Measurements from ENCODE around the gene PDLIM4. TPM values are rescaled to one million over a fixed set of nuclear protein-coding genes. Genes with fewer than 3 reads are reported as not detected.

Gene PDLIM4
- total RNA-seq, 1 experiment from 2014 or later: not detected

GRCh38 chr5:132264546-132265335 is 7.2 kb downstream of the PDLIM4 start:
- in situ Hi-C loops (cut with HindIII; ENCODE audit: low sequenced_read_pairs): no loop called here
- DNase-seq (ENCODE audit: low spot score): no peak

- in situ Hi-C loops (cut with HindIII; ENCODE audit: low sequenced_read_pairs): no loop called here
- no peak for DNase-seq (ENCODE audit: low spot score)
Observed at GRCh38 chr5:132265336-132266030, 8.0 kb downstream of the PDLIM4 start.

- DNase-seq (ENCODE audit: low spot score): no peak
- in situ Hi-C loops (cut with HindIII; ENCODE audit: low sequenced_read_pairs): no loop called here
Observed at GRCh38 chr5:132266031-132266835, 8.7 kb downstream of the PDLIM4 start.

GRCh38 chr5:132266836-132267160 is 9.3 kb downstream of the PDLIM4 start:
- in situ Hi-C loops (cut with HindIII; ENCODE audit: low sequenced_read_pairs): no loop called here
- no peak for DNase-seq (ENCODE audit: low spot score)

- no peak for DNase-seq (ENCODE audit: low spot score)
- in situ Hi-C loops (cut with HindIII; ENCODE audit: low sequenced_read_pairs): no loop called here
Observed at GRCh38 chr5:132267166-132267739, 9.8 kb downstream of the PDLIM4 start.

GRCh38 chr5:132267931-132268768 is 10.7 kb downstream of the PDLIM4 start:
- in situ Hi-C loops (cut with HindIII; ENCODE audit: low sequenced_read_pairs): no loop called here
- DNase-seq (ENCODE audit: low spot score): no peak

- in situ Hi-C loops (cut with HindIII; ENCODE audit: low sequenced_read_pairs): no loop called here
- no peak for DNase-seq (ENCODE audit: low spot score)
Observed at GRCh38 chr5:132268769-132269551, 11.5 kb downstream of the PDLIM4 start.

- no peak for DNase-seq (ENCODE audit: low spot score)
Observed at GRCh38 chr5:132269635-132270334, 12.3 kb downstream of the PDLIM4 start.

GRCh38 chr5:132270335-132270665 is 12.8 kb downstream of the PDLIM4 start:
- DNase-seq (ENCODE audit: low spot score): no peak
- in situ Hi-C loops (cut with HindIII; ENCODE audit: low sequenced_read_pairs): no loop called here

More at GRCh38 chr5:132269635-132270334, 12.3 kb downstream of the PDLIM4 start:
- in situ Hi-C loops (cut with HindIII; ENCODE audit: low sequenced_read_pairs): no loop called here

- peak; percentile 77 for DNase-seq (ENCODE audit: low spot score)
Observed at GRCh38 chr5:132270706-132271105, 13.2 kb downstream of the PDLIM4 start.

GRCh38 chr5:132271251-132272246 is 14.1 kb downstream of the PDLIM4 start:
- DNase-seq (ENCODE audit: low spot score): peak; percentile 34
- in situ Hi-C loops (cut with HindIII; ENCODE audit: low sequenced_read_pairs): no loop called here

More at GRCh38 chr5:132270706-132271105, 13.2 kb downstream of the PDLIM4 start:
- in situ Hi-C loops (cut with HindIII; ENCODE audit: low sequenced_read_pairs): no loop called here

- in situ Hi-C loops (cut with HindIII; ENCODE audit: low sequenced_read_pairs): no loop called here
Observed at GRCh38 chr5:132272311-132273210, 15.1 kb downstream of the PDLIM4 start.

GRCh38 chr5:132273631-132274030 is 16.1 kb downstream of the PDLIM4 start:
- no peak for DNase-seq (ENCODE audit: low spot score)
- in situ Hi-C loops (cut with HindIII; ENCODE audit: low sequenced_read_pairs): no loop called here

More at GRCh38 chr5:132272311-132273210, 15.1 kb downstream of the PDLIM4 start:
- peak; percentile 45 for DNase-seq (ENCODE audit: low spot score)

- in situ Hi-C loops (cut with HindIII; ENCODE audit: low sequenced_read_pairs): no loop called here
- DNase-seq (ENCODE audit: low spot score): no peak
Observed at GRCh38 chr5:132274050-132274792, 16.7 kb downstream of the PDLIM4 start.
